Stomach smooth muscle (tissue), 2 donors: ENCODE measurements around the gene ASB10.

Experiments used
- H3K27ac ChIP-seq: one replicate; pipeline ENCODE4 v1.7.0; 2013; ENCODE audit warnings: mild to moderate bottlenecking, low read length, inconsistent platforms
- H3K27me3 ChIP-seq, 2 donors: one replicate each; pipeline ENCODE4 v1.7.0; 2013; ENCODE audit warnings: low read length in 2 of 2; ENCODE audit not compliant: insufficient read depth in 2 of 2, control insufficient read depth in 1 of 2
- H3K36me3 ChIP-seq, 2 donors: one replicate each; pipeline ENCODE4 v1.7.0; 2013; ENCODE audit warnings: low read length in 2 of 2; ENCODE audit not compliant: control insufficient read depth in 2 of 2, insufficient read depth in 2 of 2
- H3K4me1 ChIP-seq: one replicate; pipeline ENCODE4 v1.7.0; 2013; ENCODE audit warnings: low read length; ENCODE audit not compliant: control insufficient read depth, insufficient read depth
- H3K4me3 ChIP-seq, 2 donors: one replicate each; pipeline ENCODE4 v1.7.0; 2013; ENCODE audit warnings: low read length in 2 of 2
- H3K9ac ChIP-seq, 2 donors: one replicate each; pipeline ENCODE4 v1.7.0; 2013; ENCODE audit warnings: low read length in 2 of 2, mild to moderate bottlenecking in 1 of 2
- H3K9me3 ChIP-seq, 2 donors: one replicate each; pipeline ENCODE4 v1.7.0; 2013; ENCODE audit warnings: low read length in 2 of 2; ENCODE audit not compliant: control insufficient read depth in 2 of 2
- donor health status: healthy.
- donor health status: Pancreatic carcinoma.

ASB10 gene

DNA sequence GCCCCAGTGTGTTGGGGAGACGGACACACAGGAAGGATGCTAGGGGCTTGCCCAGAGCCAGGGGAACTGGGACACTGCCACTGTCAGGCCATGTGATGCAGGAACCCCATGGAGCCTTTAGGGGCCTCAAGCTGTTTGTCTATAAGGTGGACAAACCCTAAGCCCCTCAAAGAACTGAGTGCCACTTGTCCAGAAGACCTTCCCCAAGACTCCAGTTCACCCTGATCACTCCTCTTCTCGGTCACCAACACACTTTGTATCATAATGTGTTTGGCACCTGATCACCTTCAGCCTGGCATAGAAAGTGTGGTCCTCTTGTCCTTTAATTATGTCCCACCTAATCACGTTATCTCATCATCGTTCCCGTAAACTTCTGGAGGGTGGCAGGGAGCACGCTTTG, 22.5 kb upstream of the ASB10 start:
- Histone ChIP-seq H3K27ac (no peak overlapping the region), H3K9ac (no peak overlapping the region), H3K4me3 (no peak overlapping the region), H3K9me3 (no peaks in the 10 kb centered on the region), H3K36me3 (peaks cover 15 to 16% of the 10 kb centered on the region in 2 donors), H3K4me1 (no peaks in the 10 kb centered on the region), H3K27me3 (peaks cover 1 to 3% of the 10 kb centered on the region in 2 donors)

GRCh38 chr7:151208253-151208862, 21.3 kb upstream of the ASB10 start:
- Histone ChIP-seq H3K36me3 (peaks cover 3 to 4% of the 10 kb centered on the region in 2 donors), H3K4me1 (no peaks in the 10 kb centered on the region), H3K9me3 (no peaks in the 10 kb centered on the region), H3K4me3 (no peak overlapping the region), H3K27me3 (peaks cover 9 to 11% of the 10 kb centered on the region in 2 donors), H3K27ac (no peak overlapping the region), H3K9ac (no peak overlapping the region)

DNA sequence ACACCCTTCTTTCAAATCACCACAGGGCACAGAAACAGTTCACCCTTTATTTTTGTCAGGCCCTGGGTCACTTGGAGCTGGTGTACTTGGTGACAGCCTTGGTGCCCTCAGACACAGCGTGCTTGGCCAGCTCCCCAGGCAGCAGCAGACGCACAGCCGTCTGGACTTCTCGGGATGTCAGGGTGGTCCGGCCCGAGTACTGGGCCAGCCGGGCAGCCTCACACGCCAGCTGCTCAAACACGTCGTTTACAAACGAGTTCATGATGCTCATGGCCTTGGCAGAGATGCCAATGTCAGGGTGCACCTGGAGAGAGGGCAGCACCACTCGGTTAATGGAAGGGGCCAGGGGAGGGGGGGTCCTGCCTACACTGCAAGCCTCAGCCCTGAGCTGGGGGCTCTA, 20.8 kb upstream of the ASB10 start:
- peaks cover 9 to 12% of the 10 kb centered on the region in 2 donors for H3K27me3 ChIP-seq
- H3K4me3 ChIP-seq, result no peak overlapping the region
- no peaks in the 10 kb centered on the region for H3K9me3 ChIP-seq
- H3K4me1 ChIP-seq, result no peaks in the 10 kb centered on the region
- H3K36me3 ChIP-seq, result no peaks in the 10 kb centered on the region
- no peak overlapping the region for H3K9ac ChIP-seq
- no peak overlapping the region for H3K27ac ChIP-seq

DNA sequence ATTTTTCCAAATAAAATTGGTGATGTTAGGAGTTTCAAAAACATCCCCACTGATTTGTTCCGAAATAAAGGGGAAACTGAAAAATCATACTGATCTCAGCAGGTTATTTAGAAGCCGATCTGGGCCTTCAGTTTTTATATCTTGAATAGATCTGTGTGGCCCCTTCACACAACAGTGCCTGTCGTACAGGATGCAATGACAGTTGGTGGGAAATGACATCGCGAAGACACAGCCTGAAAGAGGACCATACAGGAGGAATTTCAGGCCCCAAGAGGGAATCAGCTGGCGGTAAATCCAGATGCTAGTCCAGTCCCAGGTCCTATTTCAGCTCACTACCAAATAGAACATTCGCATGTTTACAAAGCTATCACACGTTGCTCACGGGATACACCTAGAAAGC, 20.3 kb upstream of the ASB10 start:
- H3K36me3 ChIP-seq, result no peaks in the 10 kb centered on the region
- no peak overlapping the region for H3K27ac ChIP-seq
- no peaks in the 10 kb centered on the region for H3K4me1 ChIP-seq

DNA sequence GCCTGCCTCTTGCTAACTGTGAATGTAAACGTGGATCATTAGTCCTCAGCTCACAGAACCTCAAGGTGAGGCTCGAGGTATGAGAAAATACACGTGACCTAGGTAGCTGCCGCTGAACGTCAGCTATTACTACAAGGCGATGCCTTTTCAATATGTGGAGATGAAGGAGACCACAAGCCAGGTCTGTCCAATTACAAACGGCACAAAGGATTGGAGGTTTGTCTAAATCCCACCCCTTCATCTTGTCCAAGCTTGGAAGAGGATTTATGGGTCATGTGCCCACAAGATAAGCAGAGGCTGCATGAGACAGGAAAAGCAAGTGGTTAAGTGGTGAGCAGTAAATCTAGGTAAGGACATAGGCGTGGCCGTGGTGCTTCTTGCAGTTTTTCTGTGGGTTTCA, 19.9 kb upstream of the ASB10 start:
- Histone ChIP-seq H3K4me1 (no peaks in the 10 kb centered on the region), H3K4me3 (no peak overlapping the region), H3K27ac (no peak overlapping the region), H3K36me3 (no peaks in the 10 kb centered on the region), H3K9ac (no peak overlapping the region), H3K9me3 (no peaks in the 10 kb centered on the region), H3K27me3 (peaks cover 9 to 13% of the 10 kb centered on the region in 2 donors)

More for the DNA sequence above, 20.3 kb upstream of the ASB10 start:
- Histone ChIP-seq H3K4me3 (no peak overlapping the region), H3K9ac (no peak overlapping the region), H3K27me3 (peaks cover 9 to 12% of the 10 kb centered on the region in 2 donors), H3K9me3 (no peaks in the 10 kb centered on the region)

- H3K27ac ChIP-seq, result no peak overlapping the region
- peaks cover 9 to 14% of the 10 kb centered on the region in 2 donors for H3K27me3 ChIP-seq
- H3K36me3 ChIP-seq, result no peaks in the 10 kb centered on the region
These were observed 18.7 kb upstream of the ASB10 start for GRCh38 chr7:151205730-151206129.

DNA sequence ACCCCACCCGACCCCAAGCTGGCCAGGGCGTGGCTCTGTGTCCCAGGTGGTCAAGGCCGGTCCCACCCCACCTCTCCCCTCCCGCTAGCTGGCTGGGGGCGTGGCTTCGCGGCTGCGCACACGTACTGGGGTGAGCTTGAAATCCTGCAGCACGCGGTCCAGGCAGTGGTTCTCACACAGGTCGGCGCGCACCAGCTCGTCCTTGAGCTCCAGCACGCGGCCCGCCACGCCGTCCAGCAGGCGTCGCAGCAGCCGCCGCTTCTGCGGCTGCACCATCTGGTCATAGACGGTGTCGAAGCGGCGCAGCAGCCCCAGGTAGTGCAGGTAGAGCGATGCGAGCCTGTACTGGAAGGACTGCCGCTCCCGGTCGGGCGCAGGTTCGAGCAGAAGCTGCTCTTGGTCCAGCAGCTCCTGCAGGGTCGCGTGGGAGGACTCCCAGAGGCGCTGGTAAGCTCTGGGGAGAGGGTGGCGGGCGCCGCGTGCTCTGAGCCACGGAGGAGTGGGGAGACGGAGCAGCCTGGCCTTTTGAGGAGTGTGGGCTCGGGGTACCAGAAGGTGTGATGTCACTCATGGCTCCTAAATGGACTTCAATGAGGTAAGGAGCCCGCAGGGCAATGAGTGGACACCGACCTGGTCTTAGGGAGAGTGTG, 17.5 kb upstream of the ASB10 start:
- Histone ChIP-seq H3K27me3 (peaks cover 9 to 14% of the 10 kb centered on the region in 2 donors), H3K4me1 (peaks cover 4% of the 10 kb centered on the region), H3K4me3 (no peak overlapping the region), H3K9ac (no peak overlapping the region), H3K9me3 (no peaks in the 10 kb centered on the region), H3K36me3 (no peaks in the 10 kb centered on the region), H3K27ac (no peak overlapping the region)

More at GRCh38 chr7:151205730-151206129, 18.7 kb upstream of the ASB10 start:
- H3K9me3 ChIP-seq, result no peaks in the 10 kb centered on the region
- H3K9ac ChIP-seq, result no peak overlapping the region
- no peak overlapping the region for H3K4me3 ChIP-seq
- no peaks in the 10 kb centered on the region for H3K4me1 ChIP-seq

DNA sequence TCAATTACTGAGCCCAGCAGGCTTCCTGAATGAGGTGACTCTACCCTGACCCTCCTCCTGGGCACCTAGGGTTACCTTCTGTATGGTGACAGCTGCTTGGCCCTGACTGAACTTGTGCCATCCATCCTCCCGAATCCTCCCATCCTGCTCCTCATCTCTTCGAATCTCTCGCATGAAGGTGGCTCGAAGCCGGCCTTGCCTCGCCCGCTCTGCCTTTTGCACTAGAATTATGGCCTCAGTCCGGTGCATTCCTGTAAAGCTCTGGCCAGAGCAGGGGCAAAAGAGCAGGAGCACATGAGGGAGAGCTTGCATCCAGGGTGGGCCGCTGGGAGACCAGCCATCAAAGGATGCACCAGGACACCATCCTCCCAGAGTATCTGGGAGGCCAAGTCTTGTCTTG, 15.8 kb upstream of the ASB10 start:
- Histone ChIP-seq H3K4me3 (no peak overlapping the region), H3K27ac (no peak overlapping the region), H3K36me3 (no peaks in the 10 kb centered on the region), H3K9me3 (no peaks in the 10 kb centered on the region), H3K9ac (no peak overlapping the region), H3K27me3 (peaks cover 9 to 14% of the 10 kb centered on the region in 2 donors), H3K4me1 (peaks cover 6% of the 10 kb centered on the region)

DNA sequence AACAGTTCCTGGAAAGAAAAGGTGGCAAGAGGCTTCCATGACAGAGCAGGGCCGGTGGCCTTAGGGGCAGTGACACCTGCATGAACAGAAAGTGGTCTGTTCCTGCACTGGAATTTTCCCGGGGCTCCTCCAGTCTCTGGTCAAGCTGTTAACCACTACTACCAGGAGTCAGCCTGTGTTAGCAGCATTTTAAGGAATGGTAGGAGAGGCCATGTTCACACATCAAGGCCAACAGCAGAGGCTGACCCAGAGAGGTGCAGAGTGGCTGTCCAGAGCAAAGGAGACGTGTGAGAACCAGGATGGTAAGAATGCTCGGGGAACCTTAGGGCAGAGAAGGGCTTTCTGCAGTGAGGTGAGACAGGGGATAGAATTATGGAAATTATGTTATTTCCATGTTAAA, 14.7 kb upstream of the ASB10 start:
- no peak overlapping the region for H3K9ac ChIP-seq
- peaks cover 6% of the 10 kb centered on the region for H3K4me1 ChIP-seq
- H3K9me3 ChIP-seq, result no peaks in the 10 kb centered on the region
- H3K36me3 ChIP-seq, result no peaks in the 10 kb centered on the region
- peaks cover 9 to 15% of the 10 kb centered on the region in 2 donors for H3K27me3 ChIP-seq
- H3K4me3 ChIP-seq, result no peak overlapping the region
- no peak overlapping the region for H3K27ac ChIP-seq

DNA sequence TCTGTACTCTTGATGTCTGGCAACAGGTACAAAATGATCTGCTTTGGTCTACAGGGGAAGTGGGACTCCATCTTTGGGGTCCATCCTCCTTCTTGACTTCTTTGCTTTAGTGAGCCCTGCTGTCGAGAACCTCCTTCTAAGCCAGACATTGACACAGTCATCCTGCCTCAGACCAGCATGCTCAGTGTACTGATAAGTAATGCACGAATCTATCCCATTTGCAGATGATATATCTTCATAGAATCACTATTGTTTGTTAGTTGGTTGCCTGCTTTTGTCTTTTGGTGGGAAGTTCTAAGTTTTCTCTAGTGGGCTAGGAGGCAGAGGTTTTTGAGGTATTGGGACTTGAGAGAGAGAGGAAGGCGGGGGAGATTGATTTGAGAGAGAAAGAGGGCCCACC, 14.3 kb upstream of the ASB10 start:
- Histone ChIP-seq H3K27me3 (peaks cover 9 to 17% of the 10 kb centered on the region in 2 donors), H3K9ac (no peak overlapping the region), H3K27ac (no peak overlapping the region), H3K36me3 (no peaks in the 10 kb centered on the region), H3K4me1 (peaks cover 6% of the 10 kb centered on the region), H3K4me3 (no peak overlapping the region), H3K9me3 (no peaks in the 10 kb centered on the region)
